ENCODE data around the gene ANKRD11.
"Not testable (repeated sequence)": the region's sequence is repeated elsewhere in the genome, so short reads cannot be mapped to it uniquely, and the experiment has no call there.

DNA sequence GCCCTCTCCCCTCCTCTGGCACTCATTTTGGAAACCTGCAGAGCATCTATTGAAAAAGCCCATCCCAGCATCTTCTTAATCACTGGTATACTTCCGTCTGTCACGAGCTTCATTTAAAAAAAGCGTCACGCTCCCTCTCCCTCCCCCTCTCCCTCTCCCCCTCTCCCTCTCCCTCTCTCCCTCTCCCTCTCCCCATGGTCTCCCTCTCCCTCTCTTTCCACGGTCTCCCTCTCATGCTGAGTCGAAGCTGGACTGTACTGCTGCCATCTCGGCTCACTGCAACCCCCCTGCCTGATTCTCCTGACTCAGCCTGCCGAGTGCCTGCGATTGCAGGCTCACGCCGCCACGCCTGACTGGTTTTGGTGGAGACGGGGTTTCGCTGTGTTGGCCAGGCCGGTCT is 28.5 kb downstream of the ANKRD11 start:
- TF ChIP-seq, protein P1, sequence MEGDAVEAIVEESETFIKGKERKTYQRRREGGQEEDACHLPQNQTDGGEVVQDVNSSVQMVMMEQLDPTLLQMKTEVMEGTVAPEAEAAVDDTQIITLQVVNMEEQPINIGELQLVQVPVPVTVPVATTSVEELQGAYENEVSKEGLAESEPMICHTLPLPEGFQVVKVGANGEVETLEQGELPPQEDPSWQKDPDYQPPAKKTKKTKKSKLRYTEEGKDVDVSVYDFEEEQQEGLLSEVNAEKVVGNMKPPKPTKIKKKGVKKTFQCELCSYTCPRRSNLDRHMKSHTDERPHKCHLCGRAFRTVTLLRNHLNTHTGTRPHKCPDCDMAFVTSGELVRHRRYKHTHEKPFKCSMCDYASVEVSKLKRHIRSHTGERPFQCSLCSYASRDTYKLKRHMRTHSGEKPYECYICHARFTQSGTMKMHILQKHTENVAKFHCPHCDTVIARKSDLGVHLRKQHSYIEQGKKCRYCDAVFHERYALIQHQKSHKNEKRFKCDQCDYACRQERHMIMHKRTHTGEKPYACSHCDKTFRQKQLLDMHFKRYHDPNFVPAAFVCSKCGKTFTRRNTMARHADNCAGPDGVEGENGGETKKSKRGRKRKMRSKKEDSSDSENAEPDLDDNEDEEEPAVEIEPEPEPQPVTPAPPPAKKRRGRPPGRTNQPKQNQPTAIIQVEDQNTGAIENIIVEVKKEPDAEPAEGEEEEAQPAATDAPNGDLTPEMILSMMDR (IDR thresholded peaks at IDR 0.05; ENCODE audit: insufficient read depth, low read length, poor library complexity, severe bottlenecking) = not testable (repeated sequence)
- TF ChIP-seq EZH2phosphoT487 (conservative IDR thresholded peaks at IDR 0.05; ENCODE audit: low read length) = not testable (repeated sequence)

Data from SU-DHL-6 (cell line).